Activated T-cell treated with anti-CD3 and anti-CD28 coated beads, Interleukin-2, amount 50 U/mL, for 24 hours (primary cell): Measurements from ENCODE around the gene PEX5L.
"Not testable (repeated sequence)": the region's sequence is repeated elsewhere in the genome, so short reads cannot be mapped to it uniquely, and the experiment has no call there.

Experiments used
- DNase-seq: peaks from one replicate; pipeline ENCODE4 v3.0.0-alpha.2; 2020
- H3K27ac Mint-ChIP-seq: 2 replicates; pipeline ENCODE4 v1.8.0; 2020; ENCODE audit warnings: mild to moderate bottlenecking, mixed read lengths
- H3K27me3 Mint-ChIP-seq: 2 replicates; pipeline ENCODE4 v1.8.0; 2020; ENCODE audit warnings: mixed read lengths
- H3K36me3 Mint-ChIP-seq: 2 replicates; pipeline ENCODE4 v1.8.0; 2020; ENCODE audit warnings: low read depth, mixed read lengths
- H3K4me1 Mint-ChIP-seq: 2 replicates; pipeline ENCODE4 v1.8.0; 2020; ENCODE audit warnings: low read depth, mixed read lengths
- H3K4me3 Mint-ChIP-seq: 2 replicates; pipeline ENCODE4 v1.8.0; 2020; ENCODE audit warnings: mild to moderate bottlenecking, moderate library complexity, mixed read lengths
- H3K9me3 Mint-ChIP-seq: 2 replicates; pipeline ENCODE4 v1.8.0; 2020; ENCODE audit warnings: mixed read lengths

The PEX5L gene, protein sequence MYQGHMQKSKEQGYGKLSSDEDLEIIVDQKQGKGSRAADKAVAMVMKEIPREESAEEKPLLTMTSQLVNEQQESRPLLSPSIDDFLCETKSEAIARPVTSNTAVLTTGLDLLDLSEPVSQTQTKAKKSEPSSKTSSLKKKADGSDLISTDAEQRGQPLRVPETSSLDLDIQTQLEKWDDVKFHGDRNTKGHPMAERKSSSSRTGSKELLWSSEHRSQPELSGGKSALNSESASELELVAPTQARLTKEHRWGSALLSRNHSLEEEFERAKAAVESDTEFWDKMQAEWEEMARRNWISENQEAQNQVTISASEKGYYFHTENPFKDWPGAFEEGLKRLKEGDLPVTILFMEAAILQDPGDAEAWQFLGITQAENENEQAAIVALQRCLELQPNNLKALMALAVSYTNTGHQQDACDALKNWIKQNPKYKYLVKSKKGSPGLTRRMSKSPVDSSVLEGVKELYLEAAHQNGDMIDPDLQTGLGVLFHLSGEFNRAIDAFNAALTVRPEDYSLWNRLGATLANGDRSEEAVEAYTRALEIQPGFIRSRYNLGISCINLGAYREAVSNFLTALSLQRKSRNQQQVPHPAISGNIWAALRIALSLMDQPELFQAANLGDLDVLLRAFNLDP

DNA sequence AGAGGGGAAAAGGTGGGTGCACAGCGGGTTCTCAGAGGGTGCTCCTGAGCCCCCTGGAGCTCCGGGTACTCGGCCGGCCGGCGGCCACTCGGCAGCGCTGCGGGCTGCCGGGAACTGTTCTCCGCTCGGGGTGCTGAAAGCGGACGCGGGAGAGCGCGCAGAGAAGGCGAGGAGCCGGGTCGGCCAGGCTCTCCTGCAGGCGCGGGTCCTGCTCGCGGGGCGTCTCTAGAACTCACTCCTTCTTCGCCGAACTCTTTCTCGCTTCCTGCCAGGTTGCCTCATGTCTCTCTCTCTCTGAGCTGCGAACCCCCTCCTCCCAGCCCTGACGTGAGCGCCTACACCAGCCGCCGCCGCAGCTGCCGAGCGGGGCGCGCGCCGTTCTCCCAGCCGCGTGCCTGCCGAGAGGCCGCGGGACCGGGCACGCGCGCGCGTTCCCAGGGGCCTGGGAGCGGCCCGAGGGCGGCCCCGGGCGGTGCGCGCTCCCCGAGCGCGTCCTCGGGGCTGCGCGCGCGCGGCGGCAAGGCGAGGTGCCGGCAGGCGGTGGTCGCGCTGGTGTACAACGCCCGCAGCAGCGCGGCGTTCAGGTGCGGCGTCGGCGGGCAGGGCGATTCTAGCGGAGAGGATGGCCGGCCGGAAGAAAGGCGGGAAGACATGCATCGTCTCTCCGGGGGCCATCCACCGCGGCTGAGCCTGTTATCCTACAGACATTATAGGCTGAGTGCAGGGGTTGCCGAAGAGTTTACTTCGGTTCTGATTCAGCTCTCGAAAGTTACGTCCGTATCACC is at the start of gene PEX5L:
Gene PEX5L, minus strand, starts transcription at position 267 of the 785 bp plus-strand sequence. CDS start 338 bp downstream, outside the sequence.
- Mint-ChIP-seq H3K4me1 (peaks cover 17% of the 10 kb centered on the region), H3K27me3 (peaks cover 64% of the 10 kb centered on the region), H3K9me3 (no peaks in the 10 kb centered on the region), H3K4me3 (peak within 1 kb of the TSS; percentile 66), H3K36me3 (no peaks in the 10 kb centered on the region), H3K27ac (no peak within 1 kb of the TSS)
- DNase-seq, result peak; percentile 53

DNA sequence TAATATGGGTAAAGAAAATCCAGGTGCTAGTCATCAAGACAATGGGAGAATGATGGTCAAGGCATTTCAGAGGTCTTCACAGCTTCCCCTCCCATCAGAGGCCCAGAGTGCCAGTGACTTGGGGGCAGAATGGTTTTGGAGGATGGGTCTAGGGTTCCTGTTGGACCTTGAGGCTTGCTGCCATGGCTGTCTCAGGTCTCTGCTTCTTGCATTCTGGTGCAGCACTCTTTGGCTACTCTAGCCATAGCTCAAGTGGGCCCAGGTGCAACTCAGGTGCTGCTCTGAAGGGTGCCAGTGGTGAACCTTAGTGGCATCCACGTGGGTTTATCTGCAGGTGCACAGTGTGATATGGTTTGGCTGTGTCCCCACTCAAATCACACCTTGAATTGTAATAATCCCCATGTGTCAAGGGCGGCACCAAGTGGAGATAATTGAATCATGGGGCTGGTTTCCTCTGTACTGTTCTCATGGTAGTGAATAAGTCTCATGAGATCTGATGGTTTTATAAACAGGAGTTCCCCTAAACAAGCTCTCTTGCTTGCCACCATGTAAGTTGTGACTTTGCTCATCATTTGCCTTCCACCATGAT is 48.5 kb upstream of the PEX5L start:
- no peaks in the 10 kb centered on the region for H3K4me1 Mint-ChIP-seq
- no peaks in the 10 kb centered on the region for H3K27me3 Mint-ChIP-seq
- H3K4me3 Mint-ChIP-seq, result no peak overlapping the region
- no peaks in the 10 kb centered on the region for H3K36me3 Mint-ChIP-seq
- no peak for DNase-seq
- H3K27ac Mint-ChIP-seq, result no peak overlapping the region
- H3K9me3 Mint-ChIP-seq, result no peaks in the 10 kb centered on the region

GRCh38 chr3:180082699-180083098 is 46.0 kb upstream of the PEX5L start:
- no peak overlapping the region for H3K4me3 Mint-ChIP-seq
- H3K27me3 Mint-ChIP-seq, result no peaks in the 10 kb centered on the region
- H3K4me1 Mint-ChIP-seq, result no peaks in the 10 kb centered on the region
- no peak overlapping the region for H3K27ac Mint-ChIP-seq
- H3K36me3 Mint-ChIP-seq, result no peaks in the 10 kb centered on the region
- H3K9me3 Mint-ChIP-seq, result no peaks in the 10 kb centered on the region
- no peak for DNase-seq

DNA sequence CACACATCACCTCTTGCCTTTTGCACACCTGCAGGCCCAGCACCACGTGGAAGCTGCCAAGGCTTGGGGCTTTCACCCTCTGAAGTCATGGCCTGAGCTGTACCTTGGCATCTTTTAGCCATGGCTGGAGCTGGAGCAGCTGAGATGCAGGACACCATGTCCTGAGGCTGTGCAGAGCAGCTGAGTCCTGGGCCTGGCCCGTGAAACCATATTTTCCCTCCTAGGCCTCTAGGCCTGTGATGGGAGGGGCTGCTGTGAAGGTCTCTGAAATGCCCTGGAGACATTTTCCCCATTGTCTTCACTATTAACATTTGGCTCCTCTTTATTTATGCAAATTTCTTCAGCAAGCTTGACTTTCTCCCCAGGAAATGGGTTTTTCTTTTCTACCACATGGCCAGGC is 41.9 kb upstream of the PEX5L start:
- Mint-ChIP-seq H3K27ac (no peak overlapping the region), H3K4me1 (no peaks in the 10 kb centered on the region), H3K27me3 (no peaks in the 10 kb centered on the region), H3K36me3 (no peaks in the 10 kb centered on the region), H3K9me3 (no peaks in the 10 kb centered on the region), H3K4me3 (no peak overlapping the region)
- no peak for DNase-seq

DNA sequence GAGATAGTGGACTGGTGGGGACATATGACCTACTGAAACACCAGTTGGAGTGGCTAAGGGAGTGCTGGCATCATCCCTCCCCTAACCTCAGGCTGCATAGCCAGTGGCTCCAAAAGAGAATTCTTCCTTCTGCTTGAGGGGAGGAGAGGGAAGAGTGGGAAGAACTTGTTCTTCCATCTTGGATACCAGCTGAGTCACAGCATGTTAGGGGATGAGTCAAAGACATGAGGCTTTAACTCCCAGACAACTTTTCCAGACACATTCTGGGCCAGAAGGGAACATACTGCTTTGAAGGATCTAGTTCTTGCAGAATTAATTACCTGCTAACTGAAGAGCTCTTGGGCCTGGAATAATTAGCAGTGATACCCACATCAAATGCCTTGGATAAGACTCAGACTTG is 36.8 kb upstream of the PEX5L start:
- Mint-ChIP-seq H3K27me3 (no peaks in the 10 kb centered on the region), H3K27ac (no peak overlapping the region), H3K4me1 (no peaks in the 10 kb centered on the region), H3K36me3 (no peaks in the 10 kb centered on the region), H3K9me3 (no peaks in the 10 kb centered on the region), H3K4me3 (no peak overlapping the region)
- no peak for DNase-seq

- no peak overlapping the region for H3K27ac Mint-ChIP-seq
- no peak for DNase-seq
- no peak overlapping the region for H3K4me3 Mint-ChIP-seq
- H3K9me3 Mint-ChIP-seq, result no peaks in the 10 kb centered on the region
- no peaks in the 10 kb centered on the region for H3K27me3 Mint-ChIP-seq
- no peaks in the 10 kb centered on the region for H3K4me1 Mint-ChIP-seq
- no peaks in the 10 kb centered on the region for H3K36me3 Mint-ChIP-seq
Measured at GRCh38 chr3:180072786-180073185, 36.0 kb upstream of the PEX5L start.

GRCh38 chr3:180070925-180071324 is 34.2 kb upstream of the PEX5L start:
- H3K4me1 Mint-ChIP-seq, result no peaks in the 10 kb centered on the region
- H3K4me3 Mint-ChIP-seq, result no peak overlapping the region
- no peaks in the 10 kb centered on the region for H3K9me3 Mint-ChIP-seq
- DNase-seq, result no peak
- no peaks in the 10 kb centered on the region for H3K36me3 Mint-ChIP-seq
- H3K27me3 Mint-ChIP-seq, result no peaks in the 10 kb centered on the region
- H3K27ac Mint-ChIP-seq, result no peak overlapping the region

- Mint-ChIP-seq H3K27me3 (no peaks in the 10 kb centered on the region), H3K36me3 (no peaks in the 10 kb centered on the region), H3K4me3 (no peak overlapping the region), H3K9me3 (no peaks in the 10 kb centered on the region), H3K27ac (no peak overlapping the region), H3K4me1 (no peaks in the 10 kb centered on the region)
- no peak for DNase-seq
Measured at GRCh38 chr3:180068023-180068422, 31.3 kb upstream of the PEX5L start.

GRCh38 chr3:180066598-180066997 is 29.9 kb upstream of the PEX5L start:
- Mint-ChIP-seq H3K9me3 (no peaks in the 10 kb centered on the region), H3K27me3 (no peaks in the 10 kb centered on the region), H3K4me3 (no peak overlapping the region), H3K27ac (no peak overlapping the region), H3K36me3 (no peaks in the 10 kb centered on the region), H3K4me1 (no peaks in the 10 kb centered on the region)
- DNase-seq, result no peak

- Mint-ChIP-seq H3K36me3 (no peaks in the 10 kb centered on the region), H3K4me1 (no peaks in the 10 kb centered on the region), H3K27ac (no peak overlapping the region), H3K9me3 (no peaks in the 10 kb centered on the region), H3K4me3 (no peak overlapping the region), H3K27me3 (no peaks in the 10 kb centered on the region)
- DNase-seq, result no peak
Measured at GRCh38 chr3:180063783-180064182, 27.0 kb upstream of the PEX5L start.

DNA sequence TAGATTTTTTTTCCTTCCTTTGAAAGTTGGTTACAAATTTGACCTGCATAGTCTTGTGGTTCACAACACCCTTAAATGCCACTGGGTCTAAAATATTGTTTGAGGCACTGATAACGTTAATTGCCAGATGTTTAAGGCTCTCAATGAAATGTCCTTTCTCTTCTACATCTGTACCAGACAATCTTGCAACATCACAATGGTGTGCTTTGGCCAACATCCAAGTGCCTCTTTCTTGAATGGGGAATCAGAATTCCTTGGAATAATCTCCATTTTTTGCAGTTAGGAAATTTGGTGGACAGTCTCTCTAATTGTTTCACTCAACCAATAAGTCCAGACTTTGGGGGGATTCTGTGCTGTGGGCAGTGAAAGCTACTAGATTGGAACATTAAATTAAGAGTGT is 26.0 kb upstream of the PEX5L start:
- H3K27ac Mint-ChIP-seq, result no peak overlapping the region
- no peaks in the 10 kb centered on the region for H3K9me3 Mint-ChIP-seq
- no peaks in the 10 kb centered on the region for H3K27me3 Mint-ChIP-seq
- no peaks in the 10 kb centered on the region for H3K4me1 Mint-ChIP-seq
- H3K36me3 Mint-ChIP-seq, result no peaks in the 10 kb centered on the region
- no peak overlapping the region for H3K4me3 Mint-ChIP-seq
- DNase-seq, result no peak

DNA sequence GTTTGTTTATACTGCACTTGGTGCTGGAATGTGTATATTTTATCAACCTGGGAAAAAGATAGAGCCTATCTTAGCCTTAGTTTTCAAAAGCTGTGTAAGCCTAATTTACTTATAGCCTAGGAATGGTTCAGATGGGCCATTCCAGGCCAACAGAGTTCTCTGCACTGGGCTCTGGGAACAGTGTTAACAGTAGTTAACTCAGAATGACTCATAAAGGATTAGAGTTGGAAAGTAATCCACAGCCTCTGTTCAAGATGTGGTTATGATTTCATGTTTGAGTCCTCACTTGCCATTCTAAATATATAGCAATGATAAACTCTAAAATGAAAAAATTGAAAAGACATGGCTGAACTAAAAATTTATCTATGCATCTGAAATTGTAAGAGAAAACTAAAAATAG is 22.6 kb upstream of the PEX5L start:
- no peaks in the 10 kb centered on the region for H3K4me1 Mint-ChIP-seq
- no peaks in the 10 kb centered on the region for H3K9me3 Mint-ChIP-seq
- no peaks in the 10 kb centered on the region for H3K36me3 Mint-ChIP-seq
- H3K4me3 Mint-ChIP-seq, result no peak overlapping the region
- no peak overlapping the region for H3K27ac Mint-ChIP-seq
- no peaks in the 10 kb centered on the region for H3K27me3 Mint-ChIP-seq
- DNase-seq, result no peak

GRCh38 chr3:180058238-180058637 is 21.5 kb upstream of the PEX5L start:
- Mint-ChIP-seq H3K9me3 (no peaks in the 10 kb centered on the region), H3K36me3 (no peaks in the 10 kb centered on the region), H3K27ac (no peak overlapping the region), H3K4me3 (no peak overlapping the region), H3K4me1 (no peaks in the 10 kb centered on the region), H3K27me3 (no peaks in the 10 kb centered on the region)
- no peak for DNase-seq

DNA sequence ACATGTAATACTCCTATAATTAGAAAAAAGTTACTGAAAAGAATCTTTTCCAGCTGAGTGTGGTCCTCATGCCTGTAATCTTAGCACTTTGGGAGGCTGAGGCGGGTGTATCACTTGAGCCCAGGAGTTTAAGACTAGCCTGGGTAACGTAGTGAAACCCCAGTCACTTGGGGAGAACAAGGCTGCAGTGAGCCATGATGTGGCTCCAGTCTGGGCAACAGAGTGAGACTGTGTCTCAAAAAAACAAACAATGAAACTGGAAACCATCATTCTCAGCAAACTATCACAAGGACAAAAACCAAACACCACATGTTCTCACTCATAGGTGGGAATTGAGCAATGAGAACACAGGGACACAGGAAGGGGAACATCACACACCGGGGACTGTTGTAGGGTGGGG is 18.9 kb upstream of the PEX5L start:
- H3K4me3 Mint-ChIP-seq, H3K27ac Mint-ChIP-seq, H3K27me3 Mint-ChIP-seq, H3K36me3 Mint-ChIP-seq, DNase-seq, H3K4me1 Mint-ChIP-seq, H3K9me3 Mint-ChIP-seq: not testable (repeated sequence)
